ENCODE data around the gene MRPS18A. TPM values are rescaled to one million over a fixed set of nuclear protein-coding genes. Genes with fewer than 3 reads are reported as not detected.

Gene MRPS18A
- total RNA-seq, 1 donor from 2014 or later: 41.2 TPM

Other genes with a start within 250 kb of the MRPS18A start
- gene DLK2, start 232.2 kb downstream of the MRPS18A start, total RNA-seq: 0.88 and 0.92 TPM in 2 replicates
- gene TJAP1, start 210.2 kb downstream of the MRPS18A start, total RNA-seq: 26.0 and 26.5 TPM in 2 replicates
- 0.12 TPM in 1 of 2 replicates, not detected in the other for gene LRRC73, start 177.4 kb downstream of the MRPS18A start, total RNA-seq
- 171 and 190 TPM in 2 replicates for gene YIPF3, start 170.9 kb downstream of the MRPS18A start, total RNA-seq
- 24.5 and 26.3 TPM in 2 replicates for gene POLR1C, start 170.7 kb downstream of the MRPS18A start, total RNA-seq
- 27.1 and 27.7 TPM in 2 replicates for gene XPO5, start 111.8 kb downstream of the MRPS18A start, total RNA-seq
- gene POLH, start 111.6 kb downstream of the MRPS18A start, total RNA-seq: 26.4 and 27.6 TPM in 2 replicates
- gene GTPBP2, start 58.5 kb downstream of the MRPS18A start, total RNA-seq: 44.9 and 68.1 TPM in 2 replicates
- gene MAD2L1BP, start 52.0 kb downstream of the MRPS18A start, total RNA-seq: 33.5 and 48.7 TPM in 2 replicates
- 0.41 TPM in 1 of 2 replicates, not detected in the other for gene RSPH9, start 42.8 kb downstream of the MRPS18A start, total RNA-seq
- 26.1 and 28.0 TPM in 2 replicates for gene VEGFA, start 82.4 kb upstream of the MRPS18A start, total RNA-seq